Measurements from ENCODE around the gene ARHGAP22.

GRCh38 chr10:48579251-48579960, 25.5 kb downstream of the ARHGAP22 start:
- TF ChIP-seq, protein P1, sequence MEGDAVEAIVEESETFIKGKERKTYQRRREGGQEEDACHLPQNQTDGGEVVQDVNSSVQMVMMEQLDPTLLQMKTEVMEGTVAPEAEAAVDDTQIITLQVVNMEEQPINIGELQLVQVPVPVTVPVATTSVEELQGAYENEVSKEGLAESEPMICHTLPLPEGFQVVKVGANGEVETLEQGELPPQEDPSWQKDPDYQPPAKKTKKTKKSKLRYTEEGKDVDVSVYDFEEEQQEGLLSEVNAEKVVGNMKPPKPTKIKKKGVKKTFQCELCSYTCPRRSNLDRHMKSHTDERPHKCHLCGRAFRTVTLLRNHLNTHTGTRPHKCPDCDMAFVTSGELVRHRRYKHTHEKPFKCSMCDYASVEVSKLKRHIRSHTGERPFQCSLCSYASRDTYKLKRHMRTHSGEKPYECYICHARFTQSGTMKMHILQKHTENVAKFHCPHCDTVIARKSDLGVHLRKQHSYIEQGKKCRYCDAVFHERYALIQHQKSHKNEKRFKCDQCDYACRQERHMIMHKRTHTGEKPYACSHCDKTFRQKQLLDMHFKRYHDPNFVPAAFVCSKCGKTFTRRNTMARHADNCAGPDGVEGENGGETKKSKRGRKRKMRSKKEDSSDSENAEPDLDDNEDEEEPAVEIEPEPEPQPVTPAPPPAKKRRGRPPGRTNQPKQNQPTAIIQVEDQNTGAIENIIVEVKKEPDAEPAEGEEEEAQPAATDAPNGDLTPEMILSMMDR (IDR thresholded peaks at IDR 0.05), result no peak
- TF ChIP-seq POLR2AphosphoS5 (IDR thresholded peaks at IDR 0.05; ENCODE audit: low read depth, low read length) (no peak), TCF7L2 (IDR thresholded peaks at IDR 0.05; ENCODE audit: low read depth, low read length) (no peak)
